ENCODE data around the gene EHBP1L1.
"Not testable (repeated sequence)": the region's sequence is repeated elsewhere in the genome, so short reads cannot be mapped to it uniquely, and the experiment has no call there.

- TF ChIP-seq, protein P1, sequence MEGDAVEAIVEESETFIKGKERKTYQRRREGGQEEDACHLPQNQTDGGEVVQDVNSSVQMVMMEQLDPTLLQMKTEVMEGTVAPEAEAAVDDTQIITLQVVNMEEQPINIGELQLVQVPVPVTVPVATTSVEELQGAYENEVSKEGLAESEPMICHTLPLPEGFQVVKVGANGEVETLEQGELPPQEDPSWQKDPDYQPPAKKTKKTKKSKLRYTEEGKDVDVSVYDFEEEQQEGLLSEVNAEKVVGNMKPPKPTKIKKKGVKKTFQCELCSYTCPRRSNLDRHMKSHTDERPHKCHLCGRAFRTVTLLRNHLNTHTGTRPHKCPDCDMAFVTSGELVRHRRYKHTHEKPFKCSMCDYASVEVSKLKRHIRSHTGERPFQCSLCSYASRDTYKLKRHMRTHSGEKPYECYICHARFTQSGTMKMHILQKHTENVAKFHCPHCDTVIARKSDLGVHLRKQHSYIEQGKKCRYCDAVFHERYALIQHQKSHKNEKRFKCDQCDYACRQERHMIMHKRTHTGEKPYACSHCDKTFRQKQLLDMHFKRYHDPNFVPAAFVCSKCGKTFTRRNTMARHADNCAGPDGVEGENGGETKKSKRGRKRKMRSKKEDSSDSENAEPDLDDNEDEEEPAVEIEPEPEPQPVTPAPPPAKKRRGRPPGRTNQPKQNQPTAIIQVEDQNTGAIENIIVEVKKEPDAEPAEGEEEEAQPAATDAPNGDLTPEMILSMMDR (conservative IDR thresholded peaks at IDR 0.05 in 1 of 2, IDR thresholded peaks at IDR 0.05 in 1 of 2; ENCODE audit: extremely low read depth in 1 of 2, insufficient read depth in 1 of 2, low read depth in 1 of 2, low read length in 2 of 2): not testable (repeated sequence)
- not testable (repeated sequence) for TF ChIP-seq EZH2 (IDR thresholded peaks at IDR 0.05; ENCODE audit: borderline replicate concordance, low read length)
These were observed 63.4 kb downstream of the EHBP1L1 start for GRCh38 chr11:65639228-65639597.
